ENCODE data around the gene LMOD1. TPM values are rescaled to one million over a fixed set of nuclear protein-coding genes. Genes with fewer than 3 reads are reported as not detected.

Gene LMOD1
- polyA plus RNA-seq, 1 of the 3 experiments (the other 2 are of a cell fraction) = 2.7 TPM

GRCh38 chr1:201847150-201847549, 99.2 kb downstream of the LMOD1 start:
- DNase-seq = no peak
- peak overlapping the region in 1 of 2 experiments; percentile 17; a peak in 2 of 4 replicates for H3K27ac ChIP-seq (ENCODE audit: low read depth in 2 of 2, low read length in 1 of 2)
- TF ChIP-seq RXRA (IDR thresholded peaks at IDR 0.05; ENCODE audit: borderline replicate concordance, low read depth) = no peak
- no peak for TF ChIP-seq RAD21 (IDR thresholded peaks at IDR 0.05; ENCODE audit: low read length)
- no peak for TF ChIP-seq TAF1 (IDR thresholded peaks at IDR 0.05; ENCODE audit: borderline replicate concordance, low read depth, low read length)
- no peak for TF ChIP-seq MEF2A (IDR thresholded peaks at IDR 0.05; ENCODE audit: borderline replicate concordance, low read depth)
- TF ChIP-seq POLR2AphosphoS5 (IDR thresholded peaks at IDR 0.05; ENCODE audit: low read depth, low read length) = no peak
- TF ChIP-seq IRF3 (IDR thresholded peaks at IDR 0.05; ENCODE audit: low read depth, low read length) = no peak
- no peak for TF ChIP-seq MAX (IDR thresholded peaks at IDR 0.05; ENCODE audit: low read depth)
- TF ChIP-seq RCOR1 (IDR thresholded peaks at IDR 0.05; ENCODE audit: low read length) = no peak
- no peak for TF ChIP-seq EZH2phosphoT487 (IDR thresholded peaks at IDR 0.05; ENCODE audit: borderline replicate concordance, low read depth)
- no peak for TF ChIP-seq FOSL2 (IDR thresholded peaks at IDR 0.05; ENCODE audit: borderline replicate concordance, low read depth)
- TF ChIP-seq ELF1 (IDR thresholded peaks at IDR 0.05) = no peak
- no peaks in the 10 kb centered on the region for H3K9me2 ChIP-seq
- peaks cover 71% of the 10 kb centered on the region for H3F3A ChIP-seq (replicated peaks; ENCODE audit: insufficient read depth)
- H3K4me2 ChIP-seq = 0 out of 2 replicates have a peak overlapping the region, but pooled peaks have one; percentile 2
- H2AFZ ChIP-seq (ENCODE audit: low read depth) = no peak overlapping the region
- ChIA-PET POLR2A (no interaction called here), CTCF (interaction anchor here (1.1 to 3.1 kb wide), 5 partner anchors 13 to 317 kb away, joined by 3 to 12 read pairs (median 3); no protein-coding TSS in a partner anchor)
- peaks cover 9% of the 10 kb centered on the region for H4K20me1 ChIP-seq (ENCODE audit: insufficient read depth)
- H3K4me3 ChIP-seq (ENCODE audit: low read depth in 2 of 2, low read length in 1 of 2) = 0 out of 4 replicates have a peak overlapping the region, but pooled peaks of 1 of the 2 experiments have one; percentile 2
- H3K9me3 ChIP-seq = no peaks in the 10 kb centered on the region
- peaks cover 85% of the 10 kb centered on the region for H3K79me2 ChIP-seq (ENCODE audit: insufficient read depth)
- peaks cover 5 to 34% of the 10 kb centered on the region in 2 experiments for H3K4me1 ChIP-seq (ENCODE audit: control insufficient read depth in 1 of 2, insufficient read depth in 2 of 2, low read depth in 1 of 2, low read length in 1 of 2)
- no peak overlapping the region for H3K9ac ChIP-seq
- H3K27me3 ChIP-seq (ENCODE audit: insufficient read depth) = no peaks in the 10 kb centered on the region
- peaks cover 32 to 47% of the 10 kb centered on the region in 2 experiments for H3K36me3 ChIP-seq (replicated peaks in 1 of 2; ENCODE audit: control insufficient read depth in 1 of 2, insufficient read depth in 2 of 2, low read length in 1 of 2)
- 88% methylated on average over 1 of the region's 1 CpG for WGBS (ENCODE audit: low lambda C conversion rate)

Small RNA genes lying within 50 kb of the gene (small RNA-seq; reads per million reads assigned to genes)
- gene MIR6739 = 0 to 0.10 (median 0) reads per million in 7 experiments
- gene RF00156 = 0 reads per million in 7 experiments

Other genes with a start within 250 kb of the LMOD1 start
- gene IPO9, start 117.4 kb downstream of the LMOD1 start, polyA plus RNA-seq (2012; rRNA removed) = 24.5 and 30.7 TPM in 2 replicates
- gene SHISA4, start 57.6 kb downstream of the LMOD1 start, polyA plus RNA-seq (2012; rRNA removed) = 42.1 and 50.5 TPM in 2 replicates
- 33.6 and 51.6 TPM in 2 replicates for gene TIMM17A, start 9.0 kb upstream of the LMOD1 start, polyA plus RNA-seq (2012; rRNA removed)
- gene RNPEP, start 36.1 kb upstream of the LMOD1 start, polyA plus RNA-seq (2012; rRNA removed) = 36.7 and 46.7 TPM in 2 replicates
- gene ELF3, start 64.0 kb upstream of the LMOD1 start, polyA plus RNA-seq (2012; rRNA removed) = 0.10 and 0.11 TPM in 2 replicates
- gene GPR37L1, start 176.4 kb upstream of the LMOD1 start, polyA plus RNA-seq (2012; rRNA removed) = not detected in 2 replicates
- gene ARL8A, start 198.2 kb upstream of the LMOD1 start, polyA plus RNA-seq (2012; rRNA removed) = 62.0 and 66.9 TPM in 2 replicates
- not detected in 2 replicates for gene PTPN7, start 214.1 kb upstream of the LMOD1 start, polyA plus RNA-seq (2012; rRNA removed)
- 0.03 TPM in 1 of 2 replicates, not detected in the other for gene LGR6, start 247.3 kb upstream of the LMOD1 start, polyA plus RNA-seq (2012; rRNA removed)